GM23338 (cell line): ENCODE results near the gene GK. TPM values are rescaled to one million over a fixed set of nuclear protein-coding genes. Genes with fewer than 3 reads are reported as not detected.
A peak's percentile ranks its signal among the peaks of the same experiment; 100 is the strongest.
"Not testable (repeated sequence)": the region's sequence is repeated elsewhere in the genome, so short reads cannot be mapped to it uniquely, and the experiment has no call there.

Source experiments
- ATAC-seq: fragments of 200-7000 bp; cut with Tn5 transposase; 3 replicates; pipeline ENCODE4 v1.9.1; 2020
- DNase-seq: peaks from one replicate; pipeline ENCODE4 v3.0.0-alpha.2; 2015; ENCODE audit warnings: low spot score
- H2AFZ ChIP-seq: fragments of 200-600 bp; sonication (generic); 2 replicates; pipeline ENCODE4 v1.8.0; 2016; ENCODE audit warnings: antibody characterized with exemption, mild to moderate bottlenecking, moderate library complexity
- H3F3A ChIP-seq: fragments of 200-600 bp; sonication (generic); replicated peaks from 2 replicates; pipeline ENCODE4 v1.8.0; 2017; ENCODE audit warnings: antibody characterized with exemption, mixed run types, low read depth
- H3K27ac ChIP-seq: fragments of 200-600 bp; sonication (generic); 2 replicates; pipeline ENCODE4 v1.6.1; 2016; ENCODE audit warnings: low read depth
- H3K27me3 ChIP-seq: fragments of 200-600 bp; sonication (generic); 2 replicates; pipeline ENCODE4 v1.8.0; 2016; ENCODE audit warnings: mild to moderate bottlenecking, mixed run types, moderate library complexity; ENCODE audit not compliant: insufficient read depth
- H3K36me3 ChIP-seq: fragments of 200-600 bp; sonication (generic); 2 replicates; pipeline ENCODE4 v1.8.0; 2016; ENCODE audit warnings: mild to moderate bottlenecking; ENCODE audit not compliant: insufficient read depth
- H3K4me1 ChIP-seq: fragments of 200-600 bp; sonication (generic); 2 replicates; pipeline ENCODE4 v1.8.0; 2016; ENCODE audit warnings: mild to moderate bottlenecking, moderate library complexity; ENCODE audit not compliant: insufficient read depth
- H3K4me2 ChIP-seq: fragments of 200-600 bp; sonication (generic); 2 replicates; pipeline ENCODE4 v1.7.1; 2017; ENCODE audit warnings: mixed run types
- H3K4me3 ChIP-seq: fragments of 200-600 bp; sonication (generic); 2 replicates; pipeline ENCODE4 v1.6.1; 2016; ENCODE audit warnings: mixed run types
- H3K79me2 ChIP-seq: fragments of 200-600 bp; sonication (generic); replicated peaks from 2 replicates; pipeline ENCODE4 v1.8.0; 2017; ENCODE audit warnings: mild to moderate bottlenecking; ENCODE audit not compliant: insufficient read depth
- H3K9me2 ChIP-seq: fragments of 200-600 bp; sonication (generic); 2 replicates; pipeline ENCODE4 v1.8.0; 2017; ENCODE audit not compliant: insufficient read depth
- H4K20me1 ChIP-seq: fragments of 200-600 bp; sonication (generic); replicated peaks from 2 replicates; pipeline ENCODE4 v1.8.0; 2017; ENCODE audit warnings: mild to moderate bottlenecking; ENCODE audit not compliant: insufficient read depth
- H3K27ac Mint-ChIP-seq: 2 replicates; pipeline ENCODE4 v1.8.0; 2020; ENCODE audit warnings: inconsistent platforms, mild to moderate bottlenecking, moderate library complexity, mixed read lengths
- H3K27me3 Mint-ChIP-seq: 3 replicates; pipeline ENCODE4 v1.8.0; 2022; ENCODE audit warnings: low read depth, mild to moderate bottlenecking, moderate library complexity, mixed read lengths, inconsistent platforms; ENCODE audit not compliant: insufficient read depth, poor library complexity
- H3K36me3 Mint-ChIP-seq: 3 replicates; pipeline ENCODE4 v1.8.0; 2021; ENCODE audit warnings: low read depth, mild to moderate bottlenecking, inconsistent platforms, moderate library complexity, mixed read lengths
- H3K4me1 Mint-ChIP-seq: 3 replicates; pipeline ENCODE4 v1.8.0; 2020; ENCODE audit warnings: mild to moderate bottlenecking, inconsistent platforms, mixed read lengths
- H3K4me3 Mint-ChIP-seq: 3 replicates; pipeline ENCODE4 v1.8.0; 2021; ENCODE audit warnings: moderate library complexity, mild to moderate bottlenecking, inconsistent platforms, mixed read lengths
- H3K9me3 Mint-ChIP-seq: 3 replicates; pipeline ENCODE4 v1.8.0; 2020; ENCODE audit warnings: moderate library complexity, mild to moderate bottlenecking, inconsistent platforms, mixed read lengths
- CREB1 ChIP-seq: fragments of 250-450 bp; sonication (Bioruptor Pico); IDR thresholded peaks from 2 replicates; pipeline ENCODE4 v1.5.0; 2020; ENCODE audit warnings: low read depth, mild to moderate bottlenecking, moderate library complexity
- EZH2 ChIP-seq: fragments of 200-600 bp; sonication (generic); IDR thresholded peaks from one replicate; pipeline ENCODE4 v1.8.0; 2017; ENCODE audit warnings: antibody characterized with exemption, mild to moderate bottlenecking, low read depth; ENCODE audit not compliant: unreplicated experiment
- POLR2AphosphoS5 ChIP-seq: IDR thresholded peaks from 2 replicates; pipeline ENCODE4 v1.6.1; 2016; ENCODE audit warnings: antibody characterized with exemption, low read depth
- polyA plus RNA-seq: library from polyadenylated mRNA; unstranded; fragments of >200 nt; fragmentation: Nextera tagmentation; extraction: Ambion mirVana; gene quantifications from 2 replicates; pipeline ENCODE4 v1.2.1, GENCODE V29; 2016
- total RNA-seq: library from RNA; depleted of rRNA; stranded (reverse); fragments of >200 nt; shearing (Covaris generic); gene quantifications from 2 replicates; pipeline ENCODE4 v1.2.3, GENCODE V29; 2014
- TF ChIP-seq, protein P1 (sequence below), 2 experiments: fragments of 200-600 bp in 1 of 2; sonication (generic) in 1 of 2; conservative IDR thresholded peaks; 2 replicates each; pipeline versions ENCODE4 v1.5.1 to v1.6.1; 2016 to 2017; ENCODE audit warnings: antibody characterized with exemption in 2 of 2, low read depth in 2 of 2, mild to moderate bottlenecking in 2 of 2, moderate library complexity in 1 of 2
- TF ChIP-seq, protein P2 (sequence below): fragments of 250-450 bp; sonication (Bioruptor Pico); IDR thresholded peaks from 2 replicates; pipeline ENCODE4 v1.5.0; 2020; ENCODE audit warnings: mild to moderate bottlenecking, moderate library complexity

The GK gene
- total and polyA plus RNA-seq, 2 experiments from 2014 or later, result 8.4 to 10.8 TPM

DNA sequence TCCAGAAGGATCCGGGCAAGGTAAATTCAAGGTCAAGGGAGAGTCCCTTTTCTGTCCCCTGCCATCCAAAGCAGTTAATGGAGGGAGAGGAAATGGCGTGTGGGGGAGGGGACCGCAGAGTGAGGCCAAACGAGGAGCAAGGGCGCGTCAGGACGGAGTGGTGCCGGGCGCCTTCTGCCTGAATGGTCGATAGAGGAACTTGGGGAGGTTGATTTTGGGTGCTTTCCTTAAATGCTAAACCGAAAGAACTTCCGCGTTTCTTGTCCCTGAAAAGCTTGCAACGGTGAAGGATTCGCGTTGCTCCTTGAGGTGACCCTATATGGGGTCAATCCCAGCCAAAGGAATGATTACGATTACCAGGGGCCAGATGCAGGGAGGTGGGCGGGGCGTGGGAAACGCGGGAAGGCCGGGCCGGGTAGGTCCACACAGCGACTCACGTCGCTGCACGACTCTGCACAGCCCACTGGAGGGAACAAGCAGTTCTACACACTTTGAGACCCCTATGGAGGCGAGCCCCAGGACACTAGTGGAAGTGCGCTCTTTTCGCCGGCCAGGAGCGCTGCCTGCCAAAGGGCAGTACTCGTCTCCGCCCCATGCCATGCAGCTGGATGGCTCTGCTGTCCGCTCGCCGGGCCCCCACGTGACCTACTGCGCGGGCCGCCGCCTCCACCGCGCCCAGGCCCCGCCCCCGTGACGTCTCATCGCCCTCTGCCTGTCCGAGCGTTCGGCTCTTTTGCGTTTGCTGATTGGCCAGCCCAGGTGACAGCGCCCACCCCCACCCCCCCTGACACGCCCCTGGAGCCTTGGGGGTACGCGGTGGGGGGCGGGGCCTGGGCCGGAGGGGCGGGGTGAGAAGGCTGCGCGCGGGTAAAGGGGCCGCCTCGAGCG is 452 bp upstream of the GK start:
- Histone ChIP-seq H3F3A (no peaks in the 10 kb centered on the region), H4K20me1 (no peaks in the 10 kb centered on the region), H2AFZ (peak overlapping the region; percentile 14; the same call in 1 of the 2 replicates), H3K4me3 (peak overlapping the region; percentile 62), H3K27ac (peak overlapping the region; percentile 81), H3K27me3 (no peaks in the 10 kb centered on the region), H3K4me1 (peaks cover 9% of the 10 kb centered on the region; the same call in 1 of the 2 replicates), H3K79me2 (no peaks in the 10 kb centered on the region), H3K9me2 (no peaks in the 10 kb centered on the region), H3K4me2 (peak overlapping the region; percentile 78), H3K36me3 (no peaks in the 10 kb centered on the region)
- H3K36me3 Mint-ChIP-seq, result no peaks in the 10 kb centered on the region
- DNase-seq (peak; percentile 90), ATAC-seq (peak; percentile 91)
- peak overlapping the region; percentile 78 for H3K4me3 Mint-ChIP-seq
- H3K27me3 Mint-ChIP-seq, result peaks cover 3% of the 10 kb centered on the region
- no peaks in the 10 kb centered on the region for H3K9me3 Mint-ChIP-seq
- TF ChIP-seq, protein P1, sequence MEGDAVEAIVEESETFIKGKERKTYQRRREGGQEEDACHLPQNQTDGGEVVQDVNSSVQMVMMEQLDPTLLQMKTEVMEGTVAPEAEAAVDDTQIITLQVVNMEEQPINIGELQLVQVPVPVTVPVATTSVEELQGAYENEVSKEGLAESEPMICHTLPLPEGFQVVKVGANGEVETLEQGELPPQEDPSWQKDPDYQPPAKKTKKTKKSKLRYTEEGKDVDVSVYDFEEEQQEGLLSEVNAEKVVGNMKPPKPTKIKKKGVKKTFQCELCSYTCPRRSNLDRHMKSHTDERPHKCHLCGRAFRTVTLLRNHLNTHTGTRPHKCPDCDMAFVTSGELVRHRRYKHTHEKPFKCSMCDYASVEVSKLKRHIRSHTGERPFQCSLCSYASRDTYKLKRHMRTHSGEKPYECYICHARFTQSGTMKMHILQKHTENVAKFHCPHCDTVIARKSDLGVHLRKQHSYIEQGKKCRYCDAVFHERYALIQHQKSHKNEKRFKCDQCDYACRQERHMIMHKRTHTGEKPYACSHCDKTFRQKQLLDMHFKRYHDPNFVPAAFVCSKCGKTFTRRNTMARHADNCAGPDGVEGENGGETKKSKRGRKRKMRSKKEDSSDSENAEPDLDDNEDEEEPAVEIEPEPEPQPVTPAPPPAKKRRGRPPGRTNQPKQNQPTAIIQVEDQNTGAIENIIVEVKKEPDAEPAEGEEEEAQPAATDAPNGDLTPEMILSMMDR (conservative IDR thresholded peaks at IDR 0.05; ENCODE audit: low read depth in 2 of 2), result no peak
- TF ChIP-seq CREB1 (CRISPR knock-in tag) (peak; percentile 78), POLR2AphosphoS5 (peak; percentile 43)
- H3K27ac Mint-ChIP-seq, result peak overlapping the region; percentile 95
- H3K4me1 Mint-ChIP-seq, result peaks cover 11% of the 10 kb centered on the region

DNA sequence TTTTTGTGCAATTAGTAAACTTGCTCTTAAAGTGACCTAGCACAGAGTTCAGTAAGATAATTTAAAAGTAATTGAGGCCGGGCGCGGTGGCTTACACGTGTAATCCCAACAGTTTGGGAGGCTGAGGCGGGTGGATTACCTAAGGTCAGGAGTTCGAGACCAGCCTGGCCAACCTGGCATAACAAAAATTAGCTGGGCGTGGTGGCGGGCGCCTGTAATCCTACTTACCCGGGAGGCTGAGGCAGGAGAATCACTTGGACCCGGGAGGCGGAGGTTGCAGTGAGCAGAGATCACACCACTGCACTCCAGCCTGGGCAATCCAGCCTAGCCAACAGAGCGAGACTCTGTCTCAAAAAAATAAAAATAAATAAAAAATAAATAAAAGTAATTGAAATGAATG is 1.2 kb downstream of the GK start:
- not testable (repeated sequence) for H3K27ac Mint-ChIP-seq, H3K36me3 Mint-ChIP-seq, H3K4me1 ChIP-seq, H3K9me3 Mint-ChIP-seq, DNase-seq, H3K27ac ChIP-seq, H4K20me1 ChIP-seq, H3K79me2 ChIP-seq, H3K36me3 ChIP-seq, H3K27me3 ChIP-seq, H3F3A ChIP-seq, ATAC-seq, H2AFZ ChIP-seq, H3K27me3 Mint-ChIP-seq, H3K9me2 ChIP-seq
- Mint-ChIP-seq H3K4me3 (peak overlapping the region; percentile 78), H3K4me1 (peaks cover 11% of the 10 kb centered on the region)
- Histone ChIP-seq H3K4me2 (peak overlapping the region; percentile 78), H3K4me3 (peak overlapping the region; percentile 62)

DNA sequence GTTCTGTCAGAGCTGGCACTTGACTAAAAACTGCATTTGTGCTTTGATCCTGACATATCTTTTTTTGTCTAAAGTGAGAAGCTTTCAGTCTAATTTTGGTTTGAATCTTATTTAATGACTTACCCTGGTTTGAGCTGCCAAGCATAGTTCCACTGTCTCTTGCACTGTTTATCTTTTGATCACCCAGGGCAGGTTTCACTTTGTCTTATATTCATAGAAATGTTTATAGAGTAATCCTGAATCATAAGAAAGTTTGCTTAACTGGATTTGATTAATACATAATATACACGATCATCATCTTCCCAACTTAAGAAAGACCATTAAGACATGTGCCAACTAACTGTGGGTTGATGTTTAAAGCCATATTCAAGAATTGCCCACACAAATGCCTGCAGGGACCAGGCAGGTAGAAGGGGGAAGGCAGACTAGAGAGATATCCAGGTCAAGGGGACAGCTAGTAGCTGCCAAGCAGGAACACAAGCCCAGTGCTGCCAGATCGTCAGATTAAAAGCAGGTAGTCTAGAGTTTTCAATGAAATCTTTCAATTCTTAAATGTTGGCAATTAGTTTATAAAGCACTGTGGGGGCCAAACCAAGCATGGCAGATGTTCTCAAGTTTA is 1.9 kb downstream of the GK start:
- no peaks in the 10 kb centered on the region for H3K27me3 Mint-ChIP-seq
- Histone ChIP-seq H3K79me2 (no peaks in the 10 kb centered on the region), H4K20me1 (no peaks in the 10 kb centered on the region), H3K27ac (no peak overlapping the region), H3F3A (no peaks in the 10 kb centered on the region), H2AFZ (no peak overlapping the region), H3K36me3 (no peaks in the 10 kb centered on the region), H3K4me2 (no peak overlapping the region), H3K9me2 (no peaks in the 10 kb centered on the region), H3K4me3 (no peak overlapping the region), H3K4me1 (peaks cover 9% of the 10 kb centered on the region; the same call in 1 of the 2 replicates), H3K27me3 (no peaks in the 10 kb centered on the region)
- TF ChIP-seq, protein P2, sequence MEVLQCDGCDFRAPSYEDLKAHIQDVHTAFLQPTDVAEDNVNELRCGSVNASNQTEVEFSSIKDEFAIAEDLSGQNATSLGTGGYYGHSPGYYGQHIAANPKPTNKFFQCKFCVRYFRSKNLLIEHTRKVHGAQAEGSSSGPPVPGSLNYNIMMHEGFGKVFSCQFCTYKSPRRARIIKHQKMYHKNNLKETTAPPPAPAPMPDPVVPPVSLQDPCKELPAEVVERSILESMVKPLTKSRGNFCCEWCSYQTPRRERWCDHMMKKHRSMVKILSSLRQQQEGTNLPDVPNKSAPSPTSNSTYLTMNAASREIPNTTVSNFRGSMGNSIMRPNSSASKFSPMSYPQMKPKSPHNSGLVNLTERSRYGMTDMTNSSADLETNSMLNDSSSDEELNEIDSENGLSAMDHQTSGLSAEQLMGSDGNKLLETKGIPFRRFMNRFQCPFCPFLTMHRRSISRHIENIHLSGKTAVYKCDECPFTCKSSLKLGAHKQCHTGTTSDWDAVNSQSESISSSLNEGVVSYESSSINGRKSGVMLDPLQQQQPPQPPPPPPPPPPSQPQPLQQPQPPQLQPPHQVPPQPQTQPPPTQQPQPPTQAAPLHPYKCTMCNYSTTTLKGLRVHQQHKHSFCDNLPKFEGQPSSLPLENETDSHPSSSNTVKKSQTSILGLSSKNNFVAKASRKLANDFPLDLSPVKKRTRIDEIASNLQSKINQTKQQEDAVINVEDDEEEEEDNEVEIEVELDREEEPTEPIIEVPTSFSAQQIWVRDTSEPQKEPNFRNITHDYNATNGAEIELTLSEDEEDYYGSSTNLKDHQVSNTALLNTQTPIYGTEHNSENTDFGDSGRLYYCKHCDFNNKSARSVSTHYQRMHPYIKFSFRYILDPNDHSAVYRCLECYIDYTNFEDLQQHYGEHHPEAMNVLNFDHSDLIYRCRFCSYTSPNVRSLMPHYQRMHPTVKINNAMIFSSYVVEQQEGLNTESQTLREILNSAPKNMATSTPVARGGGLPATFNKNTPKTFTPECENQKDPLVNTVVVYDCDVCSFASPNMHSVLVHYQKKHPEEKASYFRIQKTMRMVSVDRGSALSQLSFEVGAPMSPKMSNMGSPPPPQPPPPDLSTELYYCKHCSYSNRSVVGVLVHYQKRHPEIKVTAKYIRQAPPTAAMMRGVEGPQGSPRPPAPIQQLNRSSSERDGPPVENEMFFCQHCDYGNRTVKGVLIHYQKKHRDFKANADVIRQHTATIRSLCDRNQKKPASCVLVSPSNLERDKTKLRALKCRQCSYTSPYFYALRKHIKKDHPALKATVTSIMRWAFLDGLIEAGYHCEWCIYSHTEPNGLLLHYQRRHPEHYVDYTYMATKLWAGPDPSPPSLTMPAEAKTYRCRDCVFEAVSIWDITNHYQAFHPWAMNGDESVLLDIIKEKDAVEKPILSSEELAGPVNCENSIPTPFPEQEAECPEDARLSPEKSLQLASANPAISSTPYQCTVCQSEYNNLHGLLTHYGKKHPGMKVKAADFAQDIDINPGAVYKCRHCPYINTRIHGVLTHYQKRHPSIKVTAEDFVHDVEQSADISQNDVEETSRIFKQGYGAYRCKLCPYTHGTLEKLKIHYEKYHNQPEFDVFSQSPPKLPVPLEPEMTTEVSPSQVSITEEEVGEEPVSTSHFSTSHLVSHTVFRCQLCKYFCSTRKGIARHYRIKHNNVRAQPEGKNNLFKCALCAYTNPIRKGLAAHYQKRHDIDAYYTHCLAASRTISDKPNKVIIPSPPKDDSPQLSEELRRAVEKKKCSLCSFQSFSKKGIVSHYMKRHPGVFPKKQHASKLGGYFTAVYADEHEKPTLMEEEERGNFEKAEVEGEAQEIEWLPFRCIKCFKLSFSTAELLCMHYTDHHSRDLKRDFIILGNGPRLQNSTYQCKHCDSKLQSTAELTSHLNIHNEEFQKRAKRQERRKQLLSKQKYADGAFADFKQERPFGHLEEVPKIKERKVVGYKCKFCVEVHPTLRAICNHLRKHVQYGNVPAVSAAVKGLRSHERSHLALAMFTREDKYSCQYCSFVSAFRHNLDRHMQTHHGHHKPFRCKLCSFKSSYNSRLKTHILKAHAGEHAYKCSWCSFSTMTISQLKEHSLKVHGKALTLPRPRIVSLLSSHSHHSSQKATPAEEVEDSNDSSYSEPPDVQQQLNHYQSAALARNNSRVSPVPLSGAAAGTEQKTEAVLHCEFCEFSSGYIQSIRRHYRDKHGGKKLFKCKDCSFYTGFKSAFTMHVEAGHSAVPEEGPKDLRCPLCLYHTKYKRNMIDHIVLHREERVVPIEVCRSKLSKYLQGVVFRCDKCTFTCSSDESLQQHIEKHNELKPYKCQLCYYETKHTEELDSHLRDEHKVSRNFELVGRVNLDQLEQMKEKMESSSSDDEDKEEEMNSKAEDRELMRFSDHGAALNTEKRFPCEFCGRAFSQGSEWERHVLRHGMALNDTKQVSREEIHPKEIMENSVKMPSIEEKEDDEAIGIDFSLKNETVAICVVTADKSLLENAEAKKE, result no peak
- TF ChIP-seq EZH2 (no peak), CREB1 (CRISPR knock-in tag) (no peak)
- no peak for ATAC-seq
- H3K9me3 Mint-ChIP-seq, result no peaks in the 10 kb centered on the region
- H3K36me3 Mint-ChIP-seq, result no peaks in the 10 kb centered on the region
- H3K4me3 Mint-ChIP-seq, result no peak overlapping the region
- H3K27ac Mint-ChIP-seq, result no peak overlapping the region
- peaks cover 9% of the 10 kb centered on the region for H3K4me1 Mint-ChIP-seq
- no peak for DNase-seq
